Endothelial cell (in vitro differentiated cells): ENCODE data around the gene PARVB. TPM values are rescaled to one million over a fixed set of nuclear protein-coding genes. Genes with fewer than 3 reads are reported as not detected.
"Not testable (repeated sequence)": the region's sequence is repeated elsewhere in the genome, so short reads cannot be mapped to it uniquely, and the experiment has no call there.

ENCODE experiments used
- DNase-seq: peaks from one replicate; pipeline ENCODE4 v3.0.0; 2021; ENCODE audit warnings: low spot score
- H3K27ac Mint-ChIP-seq: one replicate; pipeline ENCODE4 v1.8.0; 2021; ENCODE audit warnings: mixed read lengths, inconsistent platforms; ENCODE audit not compliant: unreplicated experiment
- H3K27me3 Mint-ChIP-seq: one replicate; pipeline ENCODE4 v1.8.0; 2021; ENCODE audit warnings: mild to moderate bottlenecking, moderate library complexity, mixed read lengths, inconsistent platforms; ENCODE audit not compliant: unreplicated experiment
- H3K36me3 Mint-ChIP-seq: one replicate; pipeline ENCODE4 v1.8.0; 2021; ENCODE audit warnings: mild to moderate bottlenecking, low read depth, mixed read lengths, inconsistent platforms; ENCODE audit not compliant: unreplicated experiment
- H3K4me1 Mint-ChIP-seq: one replicate; pipeline ENCODE4 v1.8.0; 2021; ENCODE audit warnings: mild to moderate bottlenecking, mixed read lengths, inconsistent platforms; ENCODE audit not compliant: unreplicated experiment
- H3K4me3 Mint-ChIP-seq: one replicate; pipeline ENCODE4 v1.8.0; 2021; ENCODE audit warnings: mild to moderate bottlenecking, mixed read lengths, inconsistent platforms; ENCODE audit not compliant: unreplicated experiment
- H3K9me3 Mint-ChIP-seq: one replicate; pipeline ENCODE4 v1.8.0; 2021; ENCODE audit warnings: mixed read lengths, inconsistent platforms; ENCODE audit not compliant: unreplicated experiment
- CTCF ChIP-seq: fragments of 200-600 bp; sonication (generic); IDR thresholded peaks from one replicate; pipeline ENCODE4 v1.5.0; 2021; ENCODE audit warnings: antibody characterized with exemption; ENCODE audit not compliant: unreplicated experiment
- total RNA-seq: library from RNA; stranded (reverse); fragmentation: NEBNext Ultra II Directional; extraction: Animal tissue kit (Norgen Biotek cat#: 25700); gene quantifications from one replicate; pipeline ENCODE4 v1.2.1, GENCODE V29; 2021; ENCODE audit not compliant: unreplicated experiment

The PARVB gene
- total RNA-seq, 1 donor from 2014 or later = 105 TPM

- Mint-ChIP-seq H3K27ac (peak overlapping the region; percentile 89), H3K27me3 (no peaks in the 10 kb centered on the region), H3K4me3 (no peak overlapping the region), H3K9me3 (no peaks in the 10 kb centered on the region), H3K4me1 (peaks cover 34% of the 10 kb centered on the region), H3K36me3 (peaks cover 13% of the 10 kb centered on the region)
- TF ChIP-seq CTCF = no peak
- DNase-seq = no peak
Observed at GRCh38 chr22:44108806-44109385, 84.8 kb downstream of the PARVB start.

- TF ChIP-seq CTCF = no peak
- no peak for DNase-seq
- Mint-ChIP-seq H3K27me3 (no peaks in the 10 kb centered on the region), H3K4me3 (no peak overlapping the region), H3K9me3 (no peaks in the 10 kb centered on the region), H3K27ac (peak overlapping the region; percentile 89), H3K4me1 (peaks cover 34% of the 10 kb centered on the region), H3K36me3 (peaks cover 13% of the 10 kb centered on the region)
Observed at GRCh38 chr22:44109416-44109815, 85.3 kb downstream of the PARVB start.

- H3K9me3 Mint-ChIP-seq, H3K4me3 Mint-ChIP-seq: not testable (repeated sequence)
Observed at GRCh38 chr22:44110656-44111055, 86.6 kb downstream of the PARVB start.

GRCh38 chr22:44111562-44112155 is 87.6 kb downstream of the PARVB start:
- peak overlapping the region; percentile 35 for H3K4me3 Mint-ChIP-seq
- no peak for DNase-seq
- H3K27ac Mint-ChIP-seq = no peak overlapping the region
- no peak for TF ChIP-seq CTCF
- H3K4me1 Mint-ChIP-seq = peaks cover 36% of the 10 kb centered on the region
- peaks cover 2% of the 10 kb centered on the region for H3K27me3 Mint-ChIP-seq
- H3K9me3 Mint-ChIP-seq = no peaks in the 10 kb centered on the region
- peaks cover 7% of the 10 kb centered on the region for H3K36me3 Mint-ChIP-seq

More at GRCh38 chr22:44110656-44111055, 86.6 kb downstream of the PARVB start:
- not testable (repeated sequence) for H3K36me3 Mint-ChIP-seq, H3K27me3 Mint-ChIP-seq, H3K27ac Mint-ChIP-seq, DNase-seq
- peaks cover 30% of the 10 kb centered on the region for H3K4me1 Mint-ChIP-seq

- H3K27ac Mint-ChIP-seq = no peak overlapping the region
Observed at GRCh38 chr22:44112191-44112590, 88.1 kb downstream of the PARVB start.

More at GRCh38 chr22:44112191-44112590, 88.1 kb downstream of the PARVB start:
- Mint-ChIP-seq H3K27me3 (peaks cover 4% of the 10 kb centered on the region), H3K4me1 (peaks cover 33% of the 10 kb centered on the region), H3K9me3 (no peaks in the 10 kb centered on the region), H3K4me3 (no peak overlapping the region), H3K36me3 (peaks cover 7% of the 10 kb centered on the region)
- no peak for TF ChIP-seq CTCF
- DNase-seq = no peak
